Kidney (tissue), 14 donors: ENCODE measurements around the gene RPL7L1. TPM values are rescaled to one million over a fixed set of nuclear protein-coding genes. Genes with fewer than 3 reads are reported as not detected.

Source experiments
- DNase-seq, 5 donors: peaks; one replicate each; pipeline ENCODE4 v3.0.0-alpha.2; 2013 to 2020
- FAIRE-seq: peaks from 2 replicates; lab custom pipeline; 2012; peaks lifted over from hg19 to GRCh38; lab: Jason Lieb, UNC
- H3K27ac ChIP-seq, 2 donors: one replicate each; pipeline ENCODE4 v1.7.0; 2013; ENCODE audit warnings: low read depth in 2 of 2, low read length in 2 of 2, inconsistent platforms in 1 of 2
- H3K27me3 ChIP-seq: one replicate; pipeline ENCODE4 v1.7.1; 2013; ENCODE audit warnings: low read length, inconsistent platforms; ENCODE audit not compliant: control insufficient read depth, insufficient read depth
- H3K36me3 ChIP-seq, 3 donors: one replicate each; pipeline versions ENCODE4 v1.7.0 to v1.7.1; 2013; ENCODE audit warnings: low read length in 3 of 3, control low read depth in 1 of 3, inconsistent platforms in 1 of 3; ENCODE audit not compliant: insufficient read depth in 3 of 3, control insufficient read depth in 2 of 3
- H3K4me1 ChIP-seq, 3 donors: one replicate each; pipeline versions ENCODE4 v1.7.0 to v1.7.1; 2013; ENCODE audit warnings: low read length in 3 of 3, inconsistent platforms in 1 of 3, low read depth in 1 of 3; ENCODE audit not compliant: control insufficient read depth in 2 of 3, insufficient read depth in 2 of 3
- H3K4me3 ChIP-seq, 3 donors: one replicate each; pipeline versions ENCODE4 v1.7.0 to v1.8.1; 2013; ENCODE audit warnings: low read length in 3 of 3, control low read depth in 1 of 3, inconsistent platforms in 1 of 3
- H3K9ac ChIP-seq, 3 donors: one replicate each; pipeline versions ENCODE4 v1.7.0 to v1.7.1; 2013; ENCODE audit warnings: low read length in 3 of 3, control low read depth in 1 of 3, inconsistent platforms in 1 of 3
- H3K9me3 ChIP-seq, 3 donors: one replicate each; pipeline versions ENCODE4 v1.7.0 to v1.7.1; 2013; ENCODE audit warnings: low read length in 3 of 3, control low read depth in 1 of 3, inconsistent platforms in 1 of 3; ENCODE audit not compliant: control insufficient read depth in 2 of 3, insufficient read depth in 1 of 3
- intact Hi-C: fragments of 100-400 bp; cut with DNase I; formaldehyde crosslinking; loops from one replicate; pipeline ENCODE4 v1.11.1; 2022
- polyA plus RNA-seq: library from polyadenylated mRNA; stranded (reverse); fragments of 350-450 nt; fragmentation: Illumina TruSeq; extraction: RNeasy Lipid Tissue Mini Kit (QIAGEN cat#74804); gene quantifications from one replicate; pipeline ENCODE4 v1.2.3, GENCODE V29; 2014; ENCODE audit warnings: low read depth, low replicate concordance; ENCODE audit not compliant: insufficient read depth
- total RNA-seq: library from RNA; stranded (reverse); fragmentation: NEBNext Ultra II Directional; extraction: Animal tissue kit (Norgen Biotek cat#: 25700); gene quantifications from one replicate; pipeline ENCODE4 v1.2.1, GENCODE V29; 2021
- TF ChIP-seq, protein P1 (sequence below): IDR thresholded peaks from 3 replicates; pipeline ENCODE4 v1.5.1; 2012; ENCODE audit warnings: mild to moderate bottlenecking, moderate library complexity, borderline replicate concordance; ENCODE audit not compliant: insufficient read depth; ENCODE audit errors: extremely low read depth
- donor health status: control.
- donor health status: control.
- donor health status: control.
- donor health status: control.
- donor health status: control.
- donor health status: DM: yes; HTN: yes; CAD: no.
- donor health status: Normal renal cell carcinoma (clear cell type).

The RPL7L1 gene
- total and polyA plus RNA-seq, 2 donors from 2014 or later: 47.0 to 80.7 TPM

DNA sequence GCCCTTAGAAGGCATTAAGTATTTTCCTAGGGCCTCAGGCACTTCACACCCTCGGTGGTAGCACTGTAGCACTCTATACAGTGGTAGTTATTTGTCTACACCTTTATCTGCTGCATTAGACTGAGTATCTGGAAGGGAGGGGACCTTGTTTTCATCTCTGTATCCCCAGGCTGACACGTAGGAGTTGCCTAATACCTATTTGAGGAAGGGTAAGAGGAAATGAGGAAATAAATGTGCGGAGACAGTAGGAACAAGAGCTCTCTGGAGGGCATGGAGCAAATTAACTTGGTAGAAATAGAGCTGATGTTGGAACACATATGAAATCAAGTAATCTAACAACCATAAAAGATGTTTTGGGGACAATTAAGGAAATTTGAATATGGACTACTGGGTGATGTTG is 53.8 kb downstream of the RPL7L1 start:
- FAIRE-seq (no peak), DNase-seq (peak in 1 of 5 donors; percentile 4)
- Histone ChIP-seq H3K9ac (no peak overlapping the region), H3K36me3 (peaks cover 0 to 23% (median 20%) of the 10 kb centered on the region in 3 donors), H3K4me1 (peaks cover 0 to 7% (median 6%) of the 10 kb centered on the region in 3 donors), H3K27ac (no peak overlapping the region), H3K9me3 (no peaks in the 10 kb centered on the region), H3K4me3 (no peak overlapping the region), H3K27me3 (no peaks in the 10 kb centered on the region)
- TF ChIP-seq, protein P1, sequence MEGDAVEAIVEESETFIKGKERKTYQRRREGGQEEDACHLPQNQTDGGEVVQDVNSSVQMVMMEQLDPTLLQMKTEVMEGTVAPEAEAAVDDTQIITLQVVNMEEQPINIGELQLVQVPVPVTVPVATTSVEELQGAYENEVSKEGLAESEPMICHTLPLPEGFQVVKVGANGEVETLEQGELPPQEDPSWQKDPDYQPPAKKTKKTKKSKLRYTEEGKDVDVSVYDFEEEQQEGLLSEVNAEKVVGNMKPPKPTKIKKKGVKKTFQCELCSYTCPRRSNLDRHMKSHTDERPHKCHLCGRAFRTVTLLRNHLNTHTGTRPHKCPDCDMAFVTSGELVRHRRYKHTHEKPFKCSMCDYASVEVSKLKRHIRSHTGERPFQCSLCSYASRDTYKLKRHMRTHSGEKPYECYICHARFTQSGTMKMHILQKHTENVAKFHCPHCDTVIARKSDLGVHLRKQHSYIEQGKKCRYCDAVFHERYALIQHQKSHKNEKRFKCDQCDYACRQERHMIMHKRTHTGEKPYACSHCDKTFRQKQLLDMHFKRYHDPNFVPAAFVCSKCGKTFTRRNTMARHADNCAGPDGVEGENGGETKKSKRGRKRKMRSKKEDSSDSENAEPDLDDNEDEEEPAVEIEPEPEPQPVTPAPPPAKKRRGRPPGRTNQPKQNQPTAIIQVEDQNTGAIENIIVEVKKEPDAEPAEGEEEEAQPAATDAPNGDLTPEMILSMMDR: no peak
- intact Hi-C loops: no loop called here

DNA sequence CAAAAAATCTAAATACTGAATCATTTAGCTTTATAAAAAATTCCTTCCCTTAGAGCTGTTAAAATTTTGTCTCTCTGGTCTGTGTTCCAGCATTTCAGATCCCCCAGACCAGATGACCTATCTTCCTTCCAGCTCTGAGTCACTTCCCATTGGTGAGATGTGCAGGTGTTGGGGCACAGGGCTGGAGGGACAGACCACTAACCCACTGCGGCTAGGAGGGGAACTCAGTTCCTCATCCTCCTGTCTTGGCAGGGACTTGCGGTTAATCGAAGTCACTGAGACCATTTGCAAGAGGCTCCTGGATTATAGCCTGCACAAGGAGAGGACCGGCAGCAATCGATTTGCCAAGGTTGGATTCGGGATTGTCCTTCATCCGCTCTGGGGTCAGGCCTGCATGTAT is 55.9 kb downstream of the RPL7L1 start:
- Histone ChIP-seq H3K9me3 (no peaks in the 10 kb centered on the region), H3K27ac (no peak overlapping the region), H3K9ac (no peak overlapping the region), H3K27me3 (no peaks in the 10 kb centered on the region), H3K4me3 (no peak overlapping the region), H3K4me1 (peaks cover 0 to 4% (median 4%) of the 10 kb centered on the region in 3 donors), H3K36me3 (peaks cover 0 to 23% (median 23%) of the 10 kb centered on the region in 3 donors)
- intact Hi-C loops: no loop called here
- no peak for FAIRE-seq
- TF ChIP-seq, protein P1: no peak
- DNase-seq: no peak

DNA sequence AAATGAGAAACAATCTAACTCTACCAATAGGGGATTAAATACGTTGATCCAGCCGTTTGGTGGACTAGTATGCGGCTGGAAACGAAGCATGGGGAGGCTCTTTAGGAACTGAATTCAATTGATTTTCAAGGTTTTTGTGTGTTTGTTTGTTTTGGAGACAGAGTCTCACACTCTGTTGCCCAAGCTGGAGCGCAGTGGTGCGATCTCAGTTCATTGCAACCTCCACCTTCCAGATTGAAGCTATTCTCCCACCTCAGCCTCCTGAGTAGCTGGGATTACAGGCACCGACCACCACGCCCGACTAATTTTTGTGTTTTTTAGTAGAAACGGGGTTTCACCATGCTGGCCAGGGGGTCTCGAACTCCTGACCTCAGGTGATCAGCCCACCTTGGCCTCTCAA is 57.0 kb downstream of the RPL7L1 start:
- H3K4me3 ChIP-seq: no peak overlapping the region
- H3K27me3 ChIP-seq: no peaks in the 10 kb centered on the region
- DNase-seq (no peak), FAIRE-seq (no peak)
- H3K27ac ChIP-seq: no peak overlapping the region
- peaks cover 0 to 23% (median 23%) of the 10 kb centered on the region in 3 donors for H3K36me3 ChIP-seq
- H3K9ac ChIP-seq: no peak overlapping the region
- no peaks in the 10 kb centered on the region for H3K4me1 ChIP-seq
- no peaks in the 10 kb centered on the region for H3K9me3 ChIP-seq
- intact Hi-C loops: no loop called here
- TF ChIP-seq, protein P1: no peak
